A549 (cell line): ENCODE results near the gene DISC1. TPM values are rescaled to one million over a fixed set of nuclear protein-coding genes. Genes with fewer than 3 reads are reported as not detected.

Experiments
- ATAC-seq, 2 experiments: fragments of 200-7000 bp in 1 of 2; fragments of >200 bp in 1 of 2; cut with Nextera tagmentation in 1 of 2; cut with Tn5 transposase in 1 of 2; 3 replicates each; pipeline versions ENCODE4 v1.8.0 to v1.9.1; 2018 to 2020; ENCODE audit warnings: mild to moderate bottlenecking in 1 of 2, moderate library complexity in 1 of 2
- CTCF ChIA-PET: fragments of 300-600 bp; sonication (Branson Sonifier 250); formaldehyde crosslinking; extraction: SDS; loops from one replicate; lab custom pipeline; 2021; ENCODE audit warnings: antibody characterized with exemption, inconsistent platforms; lab: Yijun Ruan, JAX
- POLR2A ChIA-PET: fragments of 350-600 bp; formaldehyde crosslinking; extraction: SDS; loops from one replicate; lab custom pipeline; 2021; ENCODE audit warnings: antibody characterized with exemption, inconsistent platforms; lab: Yijun Ruan, JAX
- DNase-seq, 2 experiments: peaks; one replicate each; pipeline versions ENCODE4 v3.0.0 to v3.0.0-alpha.2; 2011 to 2016; ENCODE audit warnings: low read depth in 1 of 2, low spot score in 1 of 2
- FAIRE-seq: peaks from 2 replicates; lab custom pipeline; 2011; peaks lifted over from hg19 to GRCh38; lab: Jason Lieb, UNC
- H3K27ac ChIP-seq, 2 experiments: fragments of >200 bp; sonication (Bioruptor Twin); formaldehyde crosslinking; 3 replicates each; pipeline ENCODE4 v1.5.1; 2016 to 2017
- H3K4me1 ChIP-seq: fragments of >200 bp; sonication (Bioruptor Twin); formaldehyde crosslinking; 3 replicates; pipeline ENCODE4 v1.6.1; 2016
- H3K4me2 ChIP-seq: fragments of >200 bp; sonication (Bioruptor Twin); formaldehyde crosslinking; 3 replicates; pipeline ENCODE4 v1.6.1; 2016
- H3K4me3 ChIP-seq: fragments of >200 bp; sonication (Bioruptor Twin); formaldehyde crosslinking; 3 replicates; pipeline ENCODE4 v1.5.1; 2016
- H3K9me3 ChIP-seq: fragments of >200 bp; sonication (Bioruptor Twin); formaldehyde crosslinking; 3 replicates; pipeline ENCODE4 v1.6.1; 2016
- ATOH8 ChIP-seq: fragments of 250-450 bp; sonication (Bioruptor Pico); IDR thresholded peaks from 2 replicates; pipeline ENCODE4 v1.5.0; 2020; ENCODE audit warnings: low read depth, mild to moderate bottlenecking, moderate library complexity
- BHLHE40 ChIP-seq: IDR thresholded peaks from 2 replicates; pipeline ENCODE4 v1.6.1; 2012; ENCODE audit warnings: low read depth, low read length, inconsistent platforms
- CBX2 ChIP-seq: fragments of 200-600 bp; sonication (generic); IDR thresholded peaks from 2 replicates; pipeline ENCODE4 v1.6.1; 2016; ENCODE audit warnings: low read depth, mild to moderate bottlenecking, borderline replicate concordance
- CBX8 ChIP-seq: fragments of 200-600 bp; sonication (generic); IDR thresholded peaks from 2 replicates; pipeline ENCODE4 v1.6.1; 2016
- CHD2 ChIP-seq: fragments of 150-350 bp; IDR thresholded peaks from 2 replicates; pipeline ENCODE4 v1.6.1; 2014; ENCODE audit warnings: low read length; ENCODE audit not compliant: partially characterized antibody
- EHF ChIP-seq: fragments of 250-450 bp; sonication (Bioruptor Pico); IDR thresholded peaks from 2 replicates; pipeline ENCODE4 v1.5.0; 2020; ENCODE audit warnings: mild to moderate bottlenecking
- EP300 ChIP-seq, 2 experiments: fragments of >200 bp; sonication (Bioruptor Twin); formaldehyde crosslinking; IDR thresholded peaks; 2 replicates in 1 of 2; 3 replicates in 1 of 2; pipeline ENCODE4 v1.6.1; 2016 to 2017
- HES2 ChIP-seq: fragments of >200 bp; sonication (Bioruptor Twin); formaldehyde crosslinking; IDR thresholded peaks from 2 replicates; pipeline ENCODE4 v1.6.1; 2016
- HEYL ChIP-seq: fragments of 250-450 bp; sonication (Bioruptor Pico); IDR thresholded peaks from 2 replicates; pipeline ENCODE4 v1.8.0; 2021; ENCODE audit warnings: mild to moderate bottlenecking, moderate library complexity
- HMGXB4 ChIP-seq: fragments of 250-450 bp; sonication (Bioruptor Pico); IDR thresholded peaks from 2 replicates; pipeline ENCODE4 v1.5.0; 2021; ENCODE audit warnings: mild to moderate bottlenecking, moderate library complexity, borderline replicate concordance
- HOXA7 ChIP-seq: fragments of 250-450 bp; sonication (Bioruptor Pico); IDR thresholded peaks from 2 replicates; pipeline ENCODE4 v1.5.0; 2020; ENCODE audit warnings: mild to moderate bottlenecking, moderate library complexity
- JUN ChIP-seq, 2 experiments: fragments of >200 bp; sonication (Bioruptor Twin); formaldehyde crosslinking; IDR thresholded peaks; 2 replicates in 1 of 2; 3 replicates in 1 of 2; pipeline ENCODE4 v1.6.1; 2016 to 2017
- KDM5A ChIP-seq: fragments of 200-600 bp; sonication (generic); IDR thresholded peaks from 2 replicates; pipeline ENCODE4 v1.6.1; 2016; ENCODE audit warnings: antibody characterized with exemption, mild to moderate bottlenecking
- MAFK ChIP-seq: fragments of 450-650 bp; IDR thresholded peaks from 2 replicates; pipeline ENCODE4 v1.6.1; 2014; ENCODE audit not compliant: partially characterized antibody
- MAZ ChIP-seq: fragments of 150-350 bp; IDR thresholded peaks from 2 replicates; pipeline ENCODE4 v1.6.1; 2014; ENCODE audit warnings: antibody characterized with exemption, low read depth, low read length, borderline replicate concordance
- NFE2L2 ChIP-seq: fragments of 150-350 bp; conservative IDR thresholded peaks from 2 replicates; pipeline ENCODE4 v1.6.1; 2014; ENCODE audit warnings: low read length
- NR3C1 ChIP-seq: fragments of >200 bp; sonication (Bioruptor Twin); formaldehyde crosslinking; IDR thresholded peaks from 3 replicates; pipeline ENCODE4 v1.6.1; 2017
- PHF8 ChIP-seq: fragments of 200-600 bp; sonication (generic); IDR thresholded peaks from 2 replicates; pipeline ENCODE4 v1.6.1; 2016; ENCODE audit warnings: low read depth, mild to moderate bottlenecking, antibody characterized with exemption, moderate library complexity, borderline replicate concordance
- RAD21 ChIP-seq, 2 experiments: fragments of >200 bp in 1 of 2; sonication (Bioruptor Twin) in 1 of 2; formaldehyde crosslinking in 1 of 2; IDR thresholded peaks in 1 of 2; conservative IDR thresholded peaks in 1 of 2; 2 replicates in 1 of 2; 3 replicates in 1 of 2; pipeline ENCODE4 v1.6.1; 2012 to 2018; ENCODE audit warnings: inconsistent platforms in 1 of 2
- RFX5 ChIP-seq: fragments of 450-650 bp; IDR thresholded peaks from 2 replicates; pipeline ENCODE4 v1.7.1; 2014; ENCODE audit warnings: antibody characterized with exemption, mild to moderate bottlenecking, moderate library complexity
- SREBF2 ChIP-seq: fragments of 450-650 bp; IDR thresholded peaks from 2 replicates; pipeline ENCODE4 v1.6.1; 2014; ENCODE audit warnings: mild to moderate bottlenecking, moderate library complexity
- TFCP2L1 ChIP-seq: fragments of 250-450 bp; sonication (Bioruptor Pico); IDR thresholded peaks from 2 replicates; pipeline ENCODE4 v1.5.0; 2021; ENCODE audit warnings: mild to moderate bottlenecking
- TP53 ChIP-seq: fragments of 250-450 bp; sonication (Bioruptor Pico); IDR thresholded peaks from 2 replicates; pipeline ENCODE4 v1.5.0; 2021; ENCODE audit warnings: mild to moderate bottlenecking, moderate library complexity
- ZC3H11A ChIP-seq: fragments of 450-650 bp; IDR thresholded peaks from 2 replicates; pipeline ENCODE4 v1.6.1; 2014; ENCODE audit warnings: antibody characterized with exemption, mild to moderate bottlenecking
- ZFP36 ChIP-seq: fragments of 450-650 bp; IDR thresholded peaks from 2 replicates; pipeline ENCODE4 v1.6.1; 2014; ENCODE audit warnings: borderline replicate concordance; ENCODE audit not compliant: partially characterized antibody
- WGBS: methylation state at CpG from one replicate; pipeline ENCODE4 v1.1.6; 2017; ENCODE audit errors: missing lambda C conversion rate; 5-methylcytosine and 5-hydroxymethylcytosine counted together
- polyA plus RNA-seq, 4 experiments: library from polyadenylated mRNA; depleted of rRNA in 3 of 4; stranded (reverse); fragments of >200 nt; fragmentation: RNase III in 1 of 4; extraction: RNeasy Plus Mini Kit Qiagen cat#74134 plus additional on column Dnase treatment in 1 of 4; gene quantifications; 2 replicates in 3 of 4; 3 replicates in 1 of 4; pipeline ENCODE4 v1.2.3, GENCODE V29; 2011 to 2017
- TF ChIP-seq, protein P1 (sequence below): fragments of >200 bp; sonication (Bioruptor Twin); formaldehyde crosslinking; IDR thresholded peaks from 3 replicates; pipeline ENCODE4 v1.6.1; 2016
- TF ChIP-seq, protein P2 (sequence below): IDR thresholded peaks from 2 replicates; pipeline ENCODE4 v1.6.1; 2012

DISC1 gene
- polyA plus RNA-seq, 2 of the 4 experiments (the other 2 are of a cell fraction): 0.39 to 0.74 TPM

GRCh38 chr1:231829332-231829731 is 202.7 kb downstream of the DISC1 start (continued):
- no peak for TF ChIP-seq SREBF2

- POLR2A ChIA-PET: no interaction called here
- no peak; a peak in 1 of 6 replicates for ATAC-seq
- DNase-seq: peak in 1 of 2 experiments; percentile 9
Observed at GRCh38 chr1:231836227-231836893, 209.8 kb downstream of the DISC1 start.

GRCh38 chr1:231838521-231838920 is 211.9 kb downstream of the DISC1 start:
- no peak for TF ChIP-seq CBX2
- TF ChIP-seq CHD2: no peak
- TF ChIP-seq HEYL (CRISPR knock-in tag): no peak
- no peak for TF ChIP-seq HOXA7
- TF ChIP-seq HES2: no peak
- TF ChIP-seq SREBF2: no peak
- TF ChIP-seq TP53 (CRISPR knock-in tag): no peak
- no peak for TF ChIP-seq ATOH8
- no peak for TF ChIP-seq NR3C1
- TF ChIP-seq BHLHE40: no peak
- no peak for TF ChIP-seq CBX8
- no peak for TF ChIP-seq NFE2L2
- Histone ChIP-seq H3K9me3 (no peaks in the 10 kb centered on the region), H3K4me3 (no peak overlapping the region), H3K4me1 (peaks cover 44% of the 10 kb centered on the region), H3K4me2 (no peak overlapping the region), H3K27ac (peak overlapping the region in 1 of 2 experiments; percentile 41; a peak in 1 of 6 replicates)
- ChIA-PET POLR2A (no interaction called here), CTCF (interaction anchor here (0.5 to 0.9 kb wide), 2 partner anchors 82 to 682 kb away, joined by 3 to 6 read pairs; no protein-coding TSS in a partner anchor)
- FAIRE-seq: no peak
- WGBS: 61% methylated on average over 7 of the region's 7 CpGs
- no peak for DNase-seq
- no peak for ATAC-seq

More at GRCh38 chr1:231836227-231836893, 209.8 kb downstream of the DISC1 start:
- FAIRE-seq: no peak
- H3K4me2 ChIP-seq: no peak overlapping the region
- peak overlapping the region in 1 of 2 experiments; percentile 52; a peak in 2 of 6 replicates for H3K27ac ChIP-seq
- no peaks in the 10 kb centered on the region for H3K9me3 ChIP-seq
- CTCF ChIA-PET: interaction anchor here (0.8 to 0.9 kb wide), 2 partner anchors 30 to 80 kb away, joined by 3 read pairs; no protein-coding TSS in a partner anchor
- peaks cover 34% of the 10 kb centered on the region for H3K4me1 ChIP-seq
- no peak for TF ChIP-seq JUN (IDR thresholded peaks at IDR 0.05)
- no peak for TF ChIP-seq RFX5
- no peak for TF ChIP-seq MAFK
- TF ChIP-seq NR3C1: no peak
- no peak for TF ChIP-seq HMGXB4 (CRISPR knock-in tag)
- no peak for TF ChIP-seq EP300 (IDR thresholded peaks at IDR 0.05)
- TF ChIP-seq RAD21 (conservative IDR thresholded peaks at IDR 0.05 in 1 of 2, IDR thresholded peaks at IDR 0.05 in 1 of 2): no peak
- no peak for TF ChIP-seq MAZ
- TF ChIP-seq TFCP2L1: no peak
- TF ChIP-seq ZFP36: no peak
- no peak for TF ChIP-seq PHF8
- no peak for TF ChIP-seq ZC3H11A
- TF ChIP-seq KDM5A: no peak
- no peak for TF ChIP-seq BHLHE40
- TF ChIP-seq EHF (CRISPR knock-in tag): no peak
- TF ChIP-seq, protein P1, sequence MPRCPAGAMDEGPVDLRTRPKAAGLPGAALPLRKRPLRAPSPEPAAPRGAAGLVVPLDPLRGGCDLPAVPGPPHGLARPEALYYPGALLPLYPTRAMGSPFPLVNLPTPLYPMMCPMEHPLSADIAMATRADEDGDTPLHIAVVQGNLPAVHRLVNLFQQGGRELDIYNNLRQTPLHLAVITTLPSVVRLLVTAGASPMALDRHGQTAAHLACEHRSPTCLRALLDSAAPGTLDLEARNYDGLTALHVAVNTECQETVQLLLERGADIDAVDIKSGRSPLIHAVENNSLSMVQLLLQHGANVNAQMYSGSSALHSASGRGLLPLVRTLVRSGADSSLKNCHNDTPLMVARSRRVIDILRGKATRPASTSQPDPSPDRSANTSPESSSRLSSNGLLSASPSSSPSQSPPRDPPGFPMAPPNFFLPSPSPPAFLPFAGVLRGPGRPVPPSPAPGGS: no peak
- TF ChIP-seq TP53 (CRISPR knock-in tag): no peak
- TF ChIP-seq, protein P2, sequence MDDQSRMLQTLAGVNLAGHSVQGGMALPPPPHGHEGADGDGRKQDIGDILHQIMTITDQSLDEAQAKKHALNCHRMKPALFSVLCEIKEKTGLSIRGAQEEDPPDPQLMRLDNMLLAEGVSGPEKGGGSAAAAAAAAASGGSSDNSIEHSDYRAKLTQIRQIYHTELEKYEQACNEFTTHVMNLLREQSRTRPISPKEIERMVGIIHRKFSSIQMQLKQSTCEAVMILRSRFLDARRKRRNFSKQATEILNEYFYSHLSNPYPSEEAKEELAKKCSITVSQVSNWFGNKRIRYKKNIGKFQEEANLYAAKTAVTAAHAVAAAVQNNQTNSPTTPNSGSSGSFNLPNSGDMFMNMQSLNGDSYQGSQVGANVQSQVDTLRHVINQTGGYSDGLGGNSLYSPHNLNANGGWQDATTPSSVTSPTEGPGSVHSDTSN: no peak
- WGBS: 78% methylated on average over 10 of the region's 14 CpGs
- H3K4me3 ChIP-seq: no peak overlapping the region
